Kidney epithelial cell (primary cell): Measurements from ENCODE around the gene PAM. TPM values are rescaled to one million over a fixed set of nuclear protein-coding genes. Genes with fewer than 3 reads are reported as not detected.

Source experiments
- DNase-seq: peaks from one replicate; pipeline ENCODE4 v3.0.0-alpha.2; 2010; ENCODE audit warnings: low read depth
- H3K27me3 ChIP-seq: 2 replicates; pipeline ENCODE4 v1.6.0; 2011; ENCODE audit warnings: low read length; ENCODE audit not compliant: control insufficient read depth, insufficient read depth
- H3K36me3 ChIP-seq: 2 replicates; pipeline ENCODE4 v1.5.1; 2011; ENCODE audit warnings: low read length; ENCODE audit not compliant: control insufficient read depth, insufficient read depth
- H3K4me3 ChIP-seq: 2 replicates; pipeline ENCODE4 v1.5.1; 2011; ENCODE audit warnings: low read depth, mild to moderate bottlenecking, control low read depth, low read length
- CTCF ChIP-seq: IDR thresholded peaks from 2 replicates; pipeline ENCODE4 v1.5.1; 2011; ENCODE audit warnings: mild to moderate bottlenecking, moderate library complexity, low read length, control low read depth, inconsistent platforms; ENCODE audit not compliant: insufficient read depth, poor library complexity, severe bottlenecking
- total RNA-seq: library from RNA; depleted of rRNA; stranded (reverse); fragments of >200 nt; gene quantifications from 2 replicates; pipeline ENCODE4 v1.2.3, GENCODE V29; 2015

The PAM gene
- total RNA-seq, 1 donor from 2014 or later, result 95.9 TPM

- Histone ChIP-seq H3K4me3 (no peak overlapping the region), H3K36me3 (no peaks in the 10 kb centered on the region), H3K27me3 (no peaks in the 10 kb centered on the region)
- TF ChIP-seq CTCF, result no peak
- no peak for DNase-seq
Measured at GRCh38 chr5:102796009-102796408, 40.9 kb downstream of the PAM start.

- no peaks in the 10 kb centered on the region for H3K27me3 ChIP-seq
- DNase-seq, result no peak
- no peak for TF ChIP-seq CTCF
- no peak overlapping the region for H3K4me3 ChIP-seq
- no peaks in the 10 kb centered on the region for H3K36me3 ChIP-seq
Measured at GRCh38 chr5:102796498-102796897, 41.4 kb downstream of the PAM start.

GRCh38 chr5:102797322-102797884 is 42.3 kb downstream of the PAM start:
- H3K4me3 ChIP-seq, result no peak overlapping the region
- no peak for TF ChIP-seq CTCF
- H3K27me3 ChIP-seq, result no peaks in the 10 kb centered on the region
- no peaks in the 10 kb centered on the region for H3K36me3 ChIP-seq
- DNase-seq, result no peak

- no peak for TF ChIP-seq CTCF
- Histone ChIP-seq H3K4me3 (no peak overlapping the region), H3K27me3 (no peaks in the 10 kb centered on the region), H3K36me3 (no peaks in the 10 kb centered on the region)
- DNase-seq, result no peak
Measured at GRCh38 chr5:102798104-102798785, 43.1 kb downstream of the PAM start.

- no peak for TF ChIP-seq CTCF
- DNase-seq, result no peak
- Histone ChIP-seq H3K4me3 (no peak overlapping the region), H3K36me3 (no peaks in the 10 kb centered on the region), H3K27me3 (no peaks in the 10 kb centered on the region)
Measured at GRCh38 chr5:102799017-102799416, 43.9 kb downstream of the PAM start.

- Histone ChIP-seq H3K36me3 (no peaks in the 10 kb centered on the region), H3K27me3 (no peaks in the 10 kb centered on the region), H3K4me3 (no peak overlapping the region)
- DNase-seq, result no peak
- TF ChIP-seq CTCF, result no peak
Measured at GRCh38 chr5:102800427-102800826, 45.3 kb downstream of the PAM start.
